HG03064 (cell line): ENCODE results near the gene MAPRE2.

Experiments used
- ATAC-seq: cut with Tn5 transposase; IDR thresholded peaks from one replicate; pipeline ENCODE4 v1.9.1; 2021; ENCODE audit warnings: low read depth; ENCODE audit not compliant: unreplicated experiment

Gene MAPRE2

GRCh38 chr18:35117372-35117771, 76.2 kb downstream of the MAPRE2 start:
- ATAC-seq, result no peak

DNA sequence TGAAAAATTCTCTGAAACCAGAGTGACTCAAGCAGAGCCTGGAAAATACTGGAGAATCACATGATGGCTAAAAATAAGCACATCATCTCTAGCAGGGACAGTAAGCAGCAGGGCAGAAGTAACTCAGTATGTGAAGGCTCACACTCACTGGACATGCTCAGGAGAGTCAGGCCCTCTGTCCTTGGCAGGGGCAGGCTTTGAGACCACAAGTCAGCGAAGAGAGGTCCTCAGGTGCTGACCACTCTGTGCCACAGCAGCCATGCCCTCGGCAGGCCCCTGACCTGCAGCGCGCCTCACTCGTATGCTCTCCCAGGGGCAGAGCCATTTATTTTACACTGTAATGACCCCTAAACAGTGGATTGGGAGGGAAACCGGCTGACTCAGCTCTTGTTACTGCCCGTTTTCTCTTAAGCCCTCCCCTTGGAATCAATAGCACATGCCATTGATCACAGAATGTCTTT, 76.8 kb downstream of the MAPRE2 start:
- ATAC-seq, result no peak

GRCh38 chr18:35118641-35119040, 77.4 kb downstream of the MAPRE2 start:
- no peak for ATAC-seq

DNA sequence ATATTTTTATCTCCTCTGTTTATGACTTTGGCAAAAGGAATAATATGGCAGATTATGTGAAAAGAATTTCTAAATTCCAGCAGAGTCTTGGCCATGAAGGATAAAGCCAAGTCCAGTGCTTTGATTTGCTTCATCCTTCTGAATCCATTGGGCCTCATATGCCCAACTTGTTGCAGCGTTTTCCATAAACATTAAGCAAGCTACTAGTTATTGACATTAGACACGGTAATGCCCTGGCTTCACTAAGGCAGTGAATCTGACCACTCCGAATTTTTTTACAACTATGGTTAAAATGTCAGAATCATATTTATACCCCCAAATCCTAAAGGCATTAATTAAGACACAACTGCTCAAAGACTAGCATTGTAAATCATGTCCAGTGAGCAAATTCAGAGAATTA, 79.8 kb downstream of the MAPRE2 start:
- ATAC-seq, result no peak

DNA sequence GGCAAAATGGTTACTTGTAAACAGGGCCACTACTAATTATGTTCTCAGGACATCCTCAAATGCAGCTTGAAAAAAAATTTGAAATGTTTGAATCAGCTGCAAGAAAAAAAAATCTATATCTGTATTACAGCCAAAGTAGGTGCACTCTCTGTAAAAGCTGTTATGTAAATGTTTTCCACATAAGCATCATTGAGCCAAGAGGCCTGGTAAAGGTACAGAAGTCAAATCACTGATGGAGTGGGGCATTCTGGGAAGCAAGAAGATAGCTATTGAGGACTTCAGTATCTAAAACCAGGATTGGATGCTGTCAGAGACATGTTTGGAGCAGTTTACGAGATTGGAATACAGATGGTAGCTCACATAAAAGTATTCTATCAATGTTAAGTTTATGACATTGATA, 80.3 kb downstream of the MAPRE2 start:
- no peak for ATAC-seq

- peak; percentile 98 for ATAC-seq
Observed at GRCh38 chr18:35122586-35123224, 81.5 kb downstream of the MAPRE2 start.

GRCh38 chr18:35123811-35124210, 82.6 kb downstream of the MAPRE2 start:
- ATAC-seq, result no peak

- no peak for ATAC-seq
Observed at GRCh38 chr18:35127201-35127600, 86.0 kb downstream of the MAPRE2 start.

DNA sequence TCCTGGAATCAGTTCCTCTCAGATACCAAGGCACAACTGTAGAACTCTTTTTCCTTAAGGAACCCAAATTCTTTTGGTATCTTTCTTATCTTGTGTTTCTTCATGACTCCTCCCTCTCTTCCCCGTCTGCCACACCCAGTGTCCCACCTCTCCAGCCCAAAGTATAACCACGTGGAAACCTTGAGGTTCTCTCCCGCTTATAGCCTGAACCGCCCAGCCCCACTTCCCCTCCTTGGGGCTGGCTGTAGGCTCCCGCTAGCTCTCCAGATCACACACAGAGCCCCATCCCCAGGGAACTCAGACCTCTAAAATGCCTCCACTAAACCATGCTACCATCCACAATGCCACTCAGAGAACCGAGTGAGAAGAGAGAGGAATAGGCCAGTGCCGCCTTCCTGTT, 87.5 kb downstream of the MAPRE2 start:
- ATAC-seq, result no peak

DNA sequence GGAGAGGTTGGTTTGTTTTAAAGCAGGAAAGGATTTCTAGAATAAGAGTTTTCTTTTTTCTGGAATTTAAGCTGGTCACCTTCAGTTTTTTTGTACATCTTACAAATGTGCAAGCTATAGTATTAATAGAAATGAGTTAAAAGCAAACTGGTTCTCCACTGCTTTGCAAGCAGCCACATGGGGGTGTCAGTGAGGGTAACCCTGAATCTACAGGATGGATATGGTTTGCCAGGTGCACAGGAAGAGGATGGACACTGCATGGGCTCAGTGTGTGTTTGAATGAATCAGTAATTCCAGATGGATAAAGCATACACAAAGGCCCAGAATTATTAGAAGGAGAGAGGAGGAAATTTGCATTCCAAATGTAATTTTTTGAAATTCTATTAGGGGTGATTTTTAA, 89.0 kb downstream of the MAPRE2 start:
- ATAC-seq, result no peak

- no peak for ATAC-seq
Observed at GRCh38 chr18:35131387-35132020, 90.3 kb downstream of the MAPRE2 start.

DNA sequence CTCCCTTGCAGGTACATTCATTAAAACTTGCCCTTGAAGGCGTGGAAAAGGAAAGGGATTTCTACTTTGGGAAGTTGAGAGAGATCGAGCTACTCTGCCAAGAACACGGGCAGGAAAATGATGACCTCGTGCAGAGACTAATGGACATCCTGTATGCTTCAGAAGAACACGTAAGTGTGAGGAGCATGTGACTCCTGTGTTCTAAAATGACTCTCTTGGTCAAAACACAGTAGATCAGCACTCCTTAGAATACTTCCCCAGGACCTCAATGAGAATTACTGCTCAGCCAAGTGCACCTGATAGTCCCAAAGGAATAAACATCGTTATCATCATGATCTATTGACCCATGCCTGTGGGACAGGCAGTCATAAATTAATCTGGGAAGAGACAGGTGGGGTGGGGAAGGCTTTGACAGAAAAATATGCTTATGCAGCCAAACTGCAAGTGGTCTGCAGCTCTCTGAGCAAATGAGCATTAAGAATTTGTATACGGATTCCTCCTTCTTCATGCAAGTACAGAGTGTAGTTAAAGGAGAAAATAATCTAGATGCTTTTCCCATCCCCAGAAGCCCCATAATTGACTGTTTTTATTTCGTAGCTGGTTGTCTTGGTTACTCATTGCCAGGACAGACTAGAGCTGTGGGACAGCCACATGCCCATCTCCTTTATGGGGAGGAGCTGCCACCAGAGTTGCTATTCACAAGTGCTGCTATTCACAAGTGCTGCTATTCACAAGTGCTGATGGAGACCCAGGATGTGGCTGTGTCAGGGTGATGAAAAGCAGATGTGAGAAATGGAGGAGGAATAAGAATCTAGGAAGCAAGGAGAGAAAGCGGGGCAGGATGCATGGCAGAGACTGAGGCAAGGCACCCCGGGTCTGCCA, 91.0 kb downstream of the MAPRE2 start:
- ATAC-seq, result no peak

DNA sequence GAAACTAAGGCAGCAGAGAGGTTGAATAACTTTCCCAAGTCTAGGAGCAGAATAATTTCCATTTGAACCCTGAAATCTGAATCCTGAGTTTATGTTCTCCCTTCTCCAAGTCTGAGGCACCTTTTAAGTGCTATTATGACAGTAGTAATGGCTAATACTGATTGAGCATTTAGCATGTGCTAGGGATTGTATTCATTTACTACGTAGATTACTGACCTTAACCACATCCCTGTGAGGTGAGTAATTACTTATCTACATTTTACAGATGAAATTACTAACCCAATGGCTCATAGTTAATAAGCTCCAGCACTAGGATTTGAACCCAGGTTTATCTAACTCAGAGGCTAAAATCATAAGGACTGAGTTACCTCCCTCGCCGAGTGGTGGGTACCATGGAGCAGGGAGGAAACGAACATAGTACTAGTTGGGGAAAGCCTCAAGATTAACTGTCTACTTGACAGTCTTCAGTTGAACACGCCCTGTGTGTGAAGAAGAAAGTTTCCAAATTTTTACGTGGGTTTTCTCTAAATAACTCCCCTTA, 93.0 kb downstream of the MAPRE2 start:
- ATAC-seq, result no peak

- no peak for ATAC-seq
Observed at GRCh38 chr18:35134791-35135531, 93.7 kb downstream of the MAPRE2 start.

- no peak for ATAC-seq
Observed at GRCh38 chr18:35136248-35136647, 95.0 kb downstream of the MAPRE2 start.

DNA sequence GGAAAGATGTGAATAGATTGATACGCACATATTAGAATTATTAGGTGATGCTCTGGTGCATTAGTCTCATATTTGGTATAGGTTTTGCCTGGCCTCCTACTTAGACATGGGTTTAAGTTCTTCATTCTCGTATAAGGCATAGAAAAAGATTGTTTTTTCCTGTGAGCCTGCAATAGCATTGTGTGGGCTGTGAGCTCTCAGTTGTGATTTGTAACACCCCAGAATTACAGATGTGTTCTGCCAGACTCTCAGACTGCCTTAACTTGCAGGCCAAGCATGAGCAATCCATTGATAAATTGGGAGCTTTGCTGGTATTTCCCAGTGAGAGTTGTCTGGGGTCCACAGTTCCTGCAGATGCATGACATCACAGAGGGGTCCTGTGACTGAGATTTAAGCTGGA, 95.7 kb downstream of the MAPRE2 start:
- ATAC-seq, result no peak

DNA sequence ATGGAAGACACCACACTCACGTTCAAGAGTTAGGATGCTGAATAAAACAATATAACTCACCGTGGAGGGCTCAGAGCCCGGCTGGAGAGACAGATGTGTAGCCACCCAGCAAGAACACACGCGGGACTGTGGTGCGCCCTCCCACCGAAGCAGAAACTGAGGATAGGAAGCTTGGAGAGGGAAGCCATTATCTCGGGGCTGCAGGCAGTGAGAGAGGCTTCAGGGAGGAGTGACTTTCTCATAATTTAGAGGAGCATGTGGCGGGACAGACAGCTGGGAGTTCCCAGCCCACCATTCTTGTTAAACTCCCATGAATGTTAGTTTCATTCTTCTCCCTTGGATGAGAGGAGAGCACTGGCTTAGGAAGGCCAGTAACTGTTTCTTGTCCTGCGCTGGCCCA, 96.4 kb downstream of the MAPRE2 start:
- ATAC-seq, result no peak

DNA sequence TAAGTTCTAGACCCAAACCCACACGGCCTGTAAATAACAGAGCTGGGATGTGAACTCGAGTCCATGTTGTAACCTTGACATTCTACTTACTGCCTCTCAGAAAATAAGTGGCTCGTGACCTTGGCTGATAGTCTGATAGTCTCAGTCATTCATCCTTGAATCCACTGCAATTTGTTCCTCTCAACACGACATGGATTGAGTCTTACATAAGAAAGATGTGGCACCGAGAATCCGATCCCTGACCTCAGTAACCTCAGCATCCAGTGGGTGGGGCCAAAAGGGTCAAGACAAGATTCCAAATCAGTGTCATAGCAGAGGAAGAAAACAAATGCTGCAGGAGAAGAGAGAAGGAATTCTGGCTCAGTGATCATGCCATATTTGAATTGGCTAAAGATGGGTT, 97.6 kb downstream of the MAPRE2 start:
- no peak for ATAC-seq

- ATAC-seq, result no peak
Observed at GRCh38 chr18:35139517-35139916, 98.3 kb downstream of the MAPRE2 start.

GRCh38 chr18:35141077-35141476, 99.9 kb downstream of the MAPRE2 start:
- no peak for ATAC-seq
